ENCODE data around the gene PGM2.
"Not testable (repeated sequence)": the region's sequence is repeated elsewhere in the genome, so short reads cannot be mapped to it uniquely, and the experiment has no call there.

The PGM2 gene

GRCh38 chr4:37820458-37820857 is 6.0 kb upstream of the PGM2 start:
- DNase-seq, result not testable (repeated sequence)

- DNase-seq, result no peak
Observed at GRCh38 chr4:37821953-37822605, 4.4 kb upstream of the PGM2 start.

- DNase-seq, result not testable (repeated sequence)
Observed at GRCh38 chr4:37825501-37825900, 985 bp upstream of the PGM2 start.

- DNase-seq, result no peak
Observed at GRCh38 chr4:37825968-37826294, 555 bp upstream of the PGM2 start.

GRCh38 chr4:37827030-37827685 is 672 bp downstream of the PGM2 start:
- DNase-seq, result no peak

GRCh38 chr4:37827802-37828321 is 1.4 kb downstream of the PGM2 start:
- no peak for DNase-seq

- DNase-seq, result no peak
Observed at GRCh38 chr4:37828843-37829242, 2.4 kb downstream of the PGM2 start.

GRCh38 chr4:37830640-37831039 is 4.2 kb downstream of the PGM2 start:
- DNase-seq, result no peak

- DNase-seq, result no peak
Observed at GRCh38 chr4:37835031-37835430, 8.5 kb downstream of the PGM2 start.

- no peak for DNase-seq
Observed at GRCh38 chr4:37835806-37836205, 9.3 kb downstream of the PGM2 start.

GRCh38 chr4:37836274-37836673 is 9.8 kb downstream of the PGM2 start:
- DNase-seq, result no peak

- no peak for DNase-seq
Observed at GRCh38 chr4:37836838-37837440, 10.5 kb downstream of the PGM2 start.

- DNase-seq, result no peak
Observed at GRCh38 chr4:37837446-37837845, 11.0 kb downstream of the PGM2 start.

GRCh38 chr4:37839426-37839825 is 12.9 kb downstream of the PGM2 start:
- DNase-seq, result no peak

- DNase-seq, result no peak
Observed at GRCh38 chr4:37844204-37844603, 17.7 kb downstream of the PGM2 start.

GRCh38 chr4:37845201-37845600 is 18.7 kb downstream of the PGM2 start:
- DNase-seq, result no peak

- DNase-seq, result no peak
Observed at GRCh38 chr4:37847311-37847884, 20.9 kb downstream of the PGM2 start.

GRCh38 chr4:37852376-37852775 is 25.9 kb downstream of the PGM2 start:
- no peak for DNase-seq

GRCh38 chr4:37858112-37858511 is 31.6 kb downstream of the PGM2 start:
- no peak for DNase-seq

GRCh38 chr4:37858872-37859271 is 32.4 kb downstream of the PGM2 start:
- no peak for DNase-seq

GRCh38 chr4:37860266-37860665 is 33.8 kb downstream of the PGM2 start:
- DNase-seq, result no peak

GRCh38 chr4:37862961-37863360 is 36.5 kb downstream of the PGM2 start:
- DNase-seq, result no peak

GRCh38 chr4:37864786-37865185 is 38.3 kb downstream of the PGM2 start:
- DNase-seq, result no peak

- no peak for DNase-seq
Observed at GRCh38 chr4:37865450-37865849, 39.0 kb downstream of the PGM2 start.
